HG03108 (cell line): ENCODE results near the gene ENTPD3.

ENCODE experiments used
- ATAC-seq: cut with Tn5 transposase; IDR thresholded peaks from one replicate; pipeline ENCODE4 v1.9.1; 2021; ENCODE audit warnings: moderate library complexity; ENCODE audit not compliant: unreplicated experiment

ENTPD3 gene

GRCh38 chr3:40404591-40405198, 17.7 kb downstream of the ENTPD3 start:
- no peak for ATAC-seq

DNA sequence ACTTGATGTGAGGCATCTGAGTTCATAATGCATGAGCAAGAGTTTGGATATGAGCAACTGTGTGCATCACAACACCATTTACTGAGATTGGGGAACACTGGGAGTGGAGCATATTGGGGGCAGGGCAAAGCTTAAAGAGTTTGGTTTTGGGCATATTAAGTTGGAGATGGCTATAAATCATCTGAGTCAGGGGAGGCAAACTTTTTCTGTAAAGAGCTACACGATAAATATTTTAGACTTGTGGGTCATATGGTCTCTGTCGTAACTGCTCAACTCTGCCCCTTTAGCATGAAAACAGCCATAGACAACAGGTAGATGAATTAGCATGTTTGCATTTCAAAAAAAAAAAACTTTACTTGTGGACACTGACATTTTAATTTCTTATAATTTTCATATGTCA, 20.0 kb downstream of the ENTPD3 start:
- ATAC-seq = no peak

GRCh38 chr3:40407611-40408010, 20.6 kb downstream of the ENTPD3 start:
- ATAC-seq = no peak

GRCh38 chr3:40414270-40414669, 27.3 kb downstream of the ENTPD3 start:
- no peak for ATAC-seq

- ATAC-seq = no peak
Measured at GRCh38 chr3:40417845-40418543, 31.0 kb downstream of the ENTPD3 start.

GRCh38 chr3:40422861-40423260, 35.9 kb downstream of the ENTPD3 start:
- no peak for ATAC-seq

DNA sequence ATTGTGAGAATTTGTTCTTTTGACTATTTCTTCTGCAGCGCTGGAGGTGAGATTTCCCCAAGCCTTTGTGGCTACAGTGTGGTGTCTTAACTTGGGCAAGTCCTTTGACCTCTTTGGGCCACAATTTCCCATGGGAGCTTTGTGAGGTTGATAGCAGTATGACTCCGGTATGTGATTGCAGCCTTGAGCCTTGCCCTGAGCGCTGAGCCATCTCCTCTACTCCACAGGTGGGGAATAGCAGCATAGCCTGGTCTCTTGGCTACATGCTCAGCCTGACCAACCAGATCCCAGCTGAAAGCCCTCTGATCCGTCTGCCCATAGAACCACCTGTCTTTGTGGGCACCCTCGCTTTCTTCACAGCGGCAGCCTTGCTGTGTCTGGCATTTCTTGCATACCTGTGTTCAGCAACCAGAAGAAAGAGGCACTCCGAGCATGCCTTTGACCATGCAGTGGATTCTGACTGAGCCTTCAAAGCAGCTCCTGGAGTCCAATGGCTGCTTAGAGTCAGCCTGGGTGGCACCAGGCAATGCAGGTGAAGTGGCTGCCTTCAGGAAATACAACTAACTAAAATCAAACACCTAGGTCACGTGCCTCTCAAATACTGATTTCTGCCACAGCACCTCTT, 40.2 kb downstream of the ENTPD3 start:
- ATAC-seq = no peak

DNA sequence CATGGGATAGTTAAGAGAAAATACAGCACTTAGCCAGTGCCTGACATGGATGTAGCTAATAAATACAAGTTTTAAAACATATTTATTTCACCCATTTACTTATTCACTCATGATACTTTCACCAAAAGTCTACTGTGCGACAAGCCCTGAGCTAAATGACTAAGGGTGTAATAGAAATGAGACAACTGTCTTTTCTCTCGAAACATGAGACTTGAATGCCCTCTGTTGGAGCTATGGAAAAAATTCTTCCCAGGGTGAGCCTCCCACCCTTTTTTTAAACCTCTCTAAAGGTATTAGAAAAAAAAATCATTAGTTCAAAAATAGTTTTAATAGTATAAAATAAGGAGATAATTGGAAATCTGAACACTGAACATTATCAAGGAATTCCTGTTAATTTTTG, 45.8 kb downstream of the ENTPD3 start:
- no peak for ATAC-seq

GRCh38 chr3:40437889-40438288, 50.9 kb downstream of the ENTPD3 start:
- ATAC-seq = no peak

GRCh38 chr3:40445062-40445461, 58.1 kb downstream of the ENTPD3 start:
- no peak for ATAC-seq

GRCh38 chr3:40445880-40446279, 58.9 kb downstream of the ENTPD3 start:
- ATAC-seq = no peak

GRCh38 chr3:40450438-40450837, 63.5 kb downstream of the ENTPD3 start:
- ATAC-seq = no peak

GRCh38 chr3:40451551-40451950, 64.6 kb downstream of the ENTPD3 start:
- no peak for ATAC-seq

DNA sequence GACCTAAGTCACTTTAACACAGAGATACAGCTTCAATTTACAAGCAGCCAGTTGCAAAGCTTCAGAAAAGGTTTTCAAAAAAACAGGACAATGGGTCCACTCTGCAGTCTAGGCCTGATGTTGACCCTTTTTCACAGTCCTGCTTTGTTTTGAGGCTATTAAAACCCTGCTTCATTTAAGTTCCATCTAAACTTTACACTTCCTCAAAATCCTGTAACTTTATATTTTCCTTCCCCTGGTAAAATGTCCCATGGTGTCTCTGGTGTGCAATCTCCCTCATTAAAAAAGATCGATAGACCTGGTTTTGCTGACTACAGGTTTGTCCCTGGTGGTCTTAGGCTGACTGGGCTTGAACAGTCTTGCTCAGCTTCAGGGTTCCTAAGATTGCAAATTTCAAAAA, 65.1 kb downstream of the ENTPD3 start:
- no peak for ATAC-seq

DNA sequence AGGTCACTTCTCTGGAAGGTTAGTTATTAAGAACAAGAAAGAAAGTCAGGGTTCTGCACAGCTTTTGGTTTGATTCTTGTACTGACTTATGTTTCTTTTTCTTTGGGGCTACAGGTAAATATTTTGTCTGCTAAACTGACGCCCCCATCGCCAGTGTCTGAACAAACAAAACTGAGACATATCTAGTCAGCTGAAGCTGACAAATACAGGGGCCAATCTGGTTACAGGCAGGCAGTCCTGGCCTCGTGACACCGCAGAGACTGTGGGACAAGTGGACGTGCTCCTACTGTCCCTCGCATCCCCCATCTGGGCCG, 65.5 kb downstream of the ENTPD3 start:
- ATAC-seq = no peak

- ATAC-seq = peak; percentile 95
Measured at GRCh38 chr3:40452876-40453730, 66.1 kb downstream of the ENTPD3 start.

GRCh38 chr3:40453933-40454332, 66.9 kb downstream of the ENTPD3 start:
- no peak for ATAC-seq

DNA sequence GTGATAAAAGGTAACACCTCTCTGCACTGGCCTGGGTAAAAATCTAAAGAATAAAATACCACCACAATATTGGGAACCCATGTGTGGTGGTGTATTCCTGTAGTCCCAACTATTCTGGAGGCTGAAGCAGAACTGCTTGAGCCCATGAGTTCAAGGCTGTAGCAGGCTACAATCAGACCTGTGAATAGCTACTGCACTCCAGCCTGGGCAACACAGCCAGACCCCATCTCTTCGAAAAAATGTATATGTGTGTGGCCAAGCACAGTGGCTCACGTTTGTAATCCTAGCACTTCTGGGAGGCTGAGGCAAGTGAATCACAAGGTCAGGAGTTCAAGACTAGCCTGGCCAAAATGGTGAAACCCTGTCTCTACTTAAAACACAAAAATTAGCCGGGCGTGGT, 68.3 kb downstream of the ENTPD3 start:
- no peak for ATAC-seq

GRCh38 chr3:40456279-40456939, 69.4 kb downstream of the ENTPD3 start:
- ATAC-seq = no peak

GRCh38 chr3:40456940-40457823, 70.2 kb downstream of the ENTPD3 start, which contains the start of gene RPL14:
Gene RPL14 (plus strand): TSS chr3:40457339. CDS start chr3:40457472, 133 bp downstream.
- peak; percentile 63 for ATAC-seq
